Stimulated activated CD4-positive, alpha-beta T cell treated with anti-CD3 and anti-CD28 coated beads, Interleukin-4, amount 100 ng/mL, for 1 hour (primary cell): Measurements from ENCODE around the gene TUBA4B.
A peak's percentile ranks its signal among the peaks of the same experiment; 100 is the strongest.

Experiments used
- DNase-seq: peaks from one replicate; pipeline ENCODE4 v3.0.0-alpha.2; 2020

TUBA4B gene

DNA sequence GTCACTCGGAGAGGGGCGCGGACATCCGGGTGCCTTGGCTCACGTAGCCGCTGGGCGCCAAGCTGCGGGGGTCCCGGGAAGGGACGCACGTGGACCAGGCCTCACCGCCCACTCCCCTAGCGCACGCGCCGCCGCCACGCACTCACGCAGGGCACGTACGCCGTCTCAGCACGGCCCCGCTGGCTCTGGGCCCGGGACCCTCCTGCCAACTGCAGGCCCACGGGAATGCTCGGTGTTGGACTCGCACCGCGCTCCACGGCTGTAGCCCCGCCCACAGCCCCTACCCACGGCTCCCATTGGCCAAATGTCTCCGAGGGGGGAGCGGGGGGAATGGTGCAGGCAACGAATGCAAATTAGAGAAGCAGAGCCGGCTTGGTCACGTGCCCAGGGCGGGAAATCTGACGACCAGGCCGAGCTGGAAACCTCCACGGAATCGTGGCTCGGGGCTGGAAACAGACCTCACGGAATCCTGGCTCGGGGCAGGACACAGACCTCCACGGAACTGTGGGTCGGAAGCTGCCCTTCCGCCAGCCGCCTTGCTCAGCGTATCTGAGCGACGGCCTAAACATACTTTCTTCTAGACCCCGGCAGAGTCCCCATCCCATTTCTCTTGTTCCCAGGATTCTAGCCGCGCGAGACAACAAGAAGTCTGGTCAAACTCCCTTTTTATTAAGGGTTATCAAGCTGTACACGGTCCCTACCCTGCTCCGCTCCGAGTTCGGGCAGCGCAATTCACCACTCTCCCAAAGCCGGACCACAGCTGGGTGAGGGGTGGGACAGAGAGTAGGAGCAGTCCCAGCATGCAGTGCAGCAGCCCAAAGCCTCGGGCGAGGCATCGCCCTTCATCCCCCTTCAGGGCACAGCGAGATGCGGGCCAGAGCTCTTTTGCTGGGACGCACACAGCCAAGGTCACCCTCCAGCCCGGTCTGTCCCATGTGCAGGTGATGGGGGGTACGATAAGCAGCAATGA lies 34.0 kb upstream of the TUBA4B start, which contains the start of gene ABCB6:
ABCB6 (minus strand) TSS at position 227 of the 970 bp plus-strand sequence. CDS start 285 bp downstream, outside the sequence.
- peak; percentile 92 for DNase-seq

DNA sequence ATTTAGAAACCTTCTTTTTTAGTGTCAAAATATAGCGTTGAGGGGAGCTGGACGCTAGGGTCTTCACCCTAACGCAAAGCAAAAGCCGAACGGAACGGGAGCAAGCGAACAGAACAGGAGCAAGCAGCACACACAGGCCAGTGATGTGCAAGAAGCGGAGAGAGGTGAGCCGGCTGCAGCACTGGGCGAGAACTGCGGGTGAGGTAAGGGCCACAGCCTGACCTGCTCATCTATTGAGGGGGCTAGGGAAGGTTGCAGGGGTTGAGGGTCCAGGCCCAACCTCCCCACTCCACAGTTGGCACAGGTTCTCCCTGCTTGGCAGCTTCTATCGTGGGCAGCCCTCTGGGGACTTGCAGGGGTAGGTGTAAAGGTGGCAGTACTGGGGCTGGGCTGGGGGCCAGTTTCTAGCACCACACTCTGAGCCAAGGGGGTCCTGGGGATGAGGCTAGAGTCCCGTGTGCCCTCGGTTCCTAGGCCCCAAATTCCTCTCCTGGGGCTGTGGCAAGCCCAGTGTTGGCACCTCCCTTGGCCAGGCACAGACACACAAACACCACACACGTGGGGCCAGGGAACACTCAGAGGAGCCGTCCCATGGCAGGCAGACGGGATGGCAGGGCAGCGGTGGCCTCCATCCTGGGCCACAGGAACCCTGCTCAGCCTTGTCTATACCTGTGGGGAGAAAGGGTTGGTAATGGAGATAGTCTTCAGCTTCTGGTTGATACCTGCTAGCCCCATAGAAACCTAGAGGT lies 33.1 kb upstream of the TUBA4B start:
- no peak for DNase-seq

DNA sequence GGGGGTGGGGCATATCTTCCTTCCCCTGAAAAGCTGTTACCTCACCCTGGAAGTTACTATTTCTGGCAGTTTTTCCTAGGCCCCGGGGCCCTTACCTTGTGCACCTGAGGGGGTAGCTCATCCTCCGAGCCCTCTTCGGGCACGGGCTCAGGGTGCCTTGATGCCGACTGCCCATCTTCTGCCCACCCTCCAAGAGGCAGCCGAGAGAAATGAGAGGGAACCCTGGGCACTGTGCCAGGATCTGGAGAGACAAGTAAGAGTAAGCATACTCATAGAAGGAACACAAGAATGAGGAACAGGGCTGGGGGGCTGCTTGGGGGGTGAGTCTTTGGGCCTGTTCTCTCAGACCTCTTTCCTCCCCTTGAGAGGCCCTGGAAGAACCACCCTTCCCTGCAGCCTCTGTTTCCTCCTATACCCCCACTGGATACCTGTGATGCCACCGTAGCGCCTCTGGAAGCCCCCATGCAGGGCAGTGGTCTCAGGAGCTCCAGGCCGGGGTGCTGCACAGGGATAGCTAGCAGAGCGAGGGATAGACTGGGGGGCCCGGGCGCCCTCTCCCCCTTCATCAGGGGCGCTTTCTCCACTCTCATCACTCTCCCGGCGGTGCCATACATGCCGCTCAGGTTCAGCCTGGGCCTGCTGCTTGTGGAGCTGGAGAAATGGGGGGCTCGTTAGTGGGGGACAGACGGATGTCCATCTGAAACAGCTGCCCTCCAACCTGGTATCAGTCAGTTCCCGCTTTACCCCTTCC lies 32.2 kb upstream of the TUBA4B start:
- DNase-seq: no peak

DNA sequence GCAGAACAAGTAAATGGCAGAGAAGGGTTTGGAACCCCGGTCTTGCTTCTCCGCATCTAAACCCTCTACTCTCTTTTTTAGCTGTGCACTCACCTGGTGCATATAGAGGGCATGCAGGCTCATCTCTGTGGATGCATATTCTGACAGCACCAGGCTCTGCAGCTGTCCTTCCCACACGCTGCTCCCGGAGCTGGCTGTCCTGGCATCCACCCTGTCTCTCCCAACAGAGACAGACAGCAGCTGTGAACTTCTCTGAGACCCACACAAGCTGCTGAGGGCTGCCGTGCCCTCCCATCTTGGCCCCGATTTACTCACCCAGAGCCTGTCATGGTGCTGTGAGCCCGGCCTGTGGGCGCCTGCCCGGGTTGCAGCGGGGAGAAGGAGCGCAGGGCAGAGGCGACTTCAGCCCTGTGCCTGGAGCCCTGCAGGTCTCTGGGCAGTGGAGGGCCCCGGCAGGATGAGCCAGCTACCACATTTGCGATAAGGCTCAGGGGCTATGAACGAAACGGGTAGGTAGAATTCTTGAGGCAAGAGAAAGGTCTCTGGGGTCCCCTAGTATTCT lies 31.0 kb upstream of the TUBA4B start:
- no peak for DNase-seq

DNA sequence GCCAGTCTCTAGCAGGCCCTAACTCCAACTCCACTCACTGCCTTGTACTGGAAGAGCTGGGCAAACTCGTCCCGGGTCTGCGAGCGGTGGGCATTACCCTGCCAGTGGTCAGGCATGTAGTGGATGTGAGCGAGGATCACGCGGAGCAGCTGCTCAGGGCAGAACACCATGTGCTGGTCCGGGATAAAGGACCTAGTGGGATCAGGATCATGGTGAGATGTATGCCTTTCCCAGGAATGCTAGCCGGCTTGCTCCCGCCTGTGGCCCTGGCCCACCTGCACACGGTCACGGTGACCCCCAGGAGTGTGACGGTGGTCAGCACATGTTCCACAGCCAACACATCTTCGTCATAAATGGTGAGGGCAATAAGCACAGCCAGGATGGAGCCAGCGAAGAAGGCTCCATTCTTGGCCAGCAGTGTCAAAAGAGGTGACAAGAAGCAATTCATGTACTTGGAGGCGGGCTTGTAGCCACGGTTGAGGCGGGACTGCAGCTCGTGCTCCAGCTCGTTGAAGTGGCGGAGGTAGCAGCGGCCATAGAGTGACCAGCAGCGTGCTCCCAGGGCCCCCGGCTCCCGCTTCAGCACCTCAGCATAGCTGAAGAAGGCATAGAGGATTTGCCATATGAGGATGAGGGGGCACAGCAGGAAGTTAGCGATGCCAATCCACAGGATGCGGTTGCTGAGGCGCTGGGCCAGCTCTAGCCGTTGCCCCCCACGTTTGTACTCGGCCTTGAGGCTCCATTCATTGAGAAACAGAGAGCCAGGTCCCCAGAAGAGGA lies 29.0 kb upstream of the TUBA4B start:
- no peak for DNase-seq

DNA sequence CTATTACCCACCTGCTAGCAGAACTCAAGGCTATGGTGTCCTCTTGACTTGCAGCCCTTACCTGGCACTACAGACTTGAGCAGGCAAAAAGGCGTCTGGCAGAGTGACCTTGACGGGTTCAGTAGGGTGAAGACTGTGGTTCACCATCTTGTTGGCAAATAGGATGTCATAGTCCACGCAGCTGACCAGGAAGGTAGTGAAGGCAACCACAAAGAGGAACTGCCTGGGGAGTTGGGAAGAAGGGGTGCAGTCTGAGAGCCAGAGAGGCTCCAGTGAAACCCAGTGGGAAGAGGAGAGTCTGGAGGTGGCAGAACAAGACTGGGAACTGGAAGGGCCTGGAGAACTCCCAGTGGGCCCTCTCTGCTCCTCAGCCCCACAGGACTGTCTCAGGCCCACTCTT lies 27.7 kb upstream of the TUBA4B start:
- DNase-seq: no peak

DNA sequence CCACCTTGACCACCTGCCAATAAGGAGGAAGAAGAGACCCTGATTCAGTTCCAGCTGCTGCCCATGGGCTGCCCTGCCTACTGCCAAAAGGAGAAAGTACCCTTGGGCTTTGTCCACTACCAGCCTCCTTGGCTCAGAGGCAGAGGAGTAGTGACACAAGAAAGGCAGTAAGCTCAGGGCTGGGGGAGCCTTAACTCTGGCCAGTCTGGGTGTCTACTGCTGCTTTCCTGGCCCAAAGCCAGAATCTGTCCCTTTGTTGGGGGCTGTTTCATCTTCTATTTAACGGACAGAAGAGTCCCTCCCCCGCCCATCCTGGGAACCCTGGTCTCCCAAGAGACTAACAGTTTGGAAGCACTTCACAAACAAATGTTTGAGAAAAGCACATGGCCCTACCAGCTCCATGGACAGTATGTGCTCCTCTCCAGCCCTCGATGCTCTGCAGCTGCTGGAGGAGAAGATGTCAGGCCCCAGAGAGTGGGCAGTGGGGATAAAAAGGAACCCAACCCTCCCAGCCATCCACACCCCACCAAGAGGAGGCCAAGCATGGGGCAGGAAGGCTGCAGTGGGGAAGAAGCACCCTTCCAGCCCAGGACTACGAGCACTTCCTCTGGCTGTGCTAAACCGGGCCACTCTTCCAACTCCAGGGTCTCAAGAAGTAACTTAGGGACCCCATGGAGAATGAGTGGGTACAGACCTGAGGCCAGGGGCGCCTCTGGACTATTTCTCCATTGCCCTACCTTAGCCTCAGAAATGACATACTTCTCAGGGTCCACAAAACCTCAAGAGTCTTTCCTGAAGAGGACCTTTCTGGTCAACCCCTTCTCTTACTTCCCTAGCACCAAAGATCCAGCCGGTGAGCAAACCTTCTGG lies 24.8 kb upstream of the TUBA4B start:
- no peak for DNase-seq

DNA sequence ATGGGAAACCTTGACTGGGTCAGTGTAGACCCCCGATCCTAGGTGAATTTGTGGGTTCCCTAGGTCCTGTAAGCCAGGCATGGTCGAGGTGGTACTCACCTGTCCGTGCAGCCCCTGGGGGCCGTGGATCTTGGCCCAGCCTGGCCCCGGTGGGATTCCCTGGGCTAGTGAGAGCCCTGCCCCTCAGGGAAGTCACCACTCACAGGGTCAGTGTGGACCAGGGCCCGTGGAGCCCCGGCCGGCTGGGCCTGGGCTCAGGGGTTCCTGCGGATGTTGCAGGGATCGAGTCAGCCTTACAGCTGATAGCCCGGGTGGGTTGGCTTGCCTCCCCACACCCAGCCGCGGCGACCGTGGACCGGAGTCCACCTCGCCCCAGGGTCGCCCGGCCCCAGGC lies 24.1 kb upstream of the TUBA4B start:
- DNase-seq: no peak

DNA sequence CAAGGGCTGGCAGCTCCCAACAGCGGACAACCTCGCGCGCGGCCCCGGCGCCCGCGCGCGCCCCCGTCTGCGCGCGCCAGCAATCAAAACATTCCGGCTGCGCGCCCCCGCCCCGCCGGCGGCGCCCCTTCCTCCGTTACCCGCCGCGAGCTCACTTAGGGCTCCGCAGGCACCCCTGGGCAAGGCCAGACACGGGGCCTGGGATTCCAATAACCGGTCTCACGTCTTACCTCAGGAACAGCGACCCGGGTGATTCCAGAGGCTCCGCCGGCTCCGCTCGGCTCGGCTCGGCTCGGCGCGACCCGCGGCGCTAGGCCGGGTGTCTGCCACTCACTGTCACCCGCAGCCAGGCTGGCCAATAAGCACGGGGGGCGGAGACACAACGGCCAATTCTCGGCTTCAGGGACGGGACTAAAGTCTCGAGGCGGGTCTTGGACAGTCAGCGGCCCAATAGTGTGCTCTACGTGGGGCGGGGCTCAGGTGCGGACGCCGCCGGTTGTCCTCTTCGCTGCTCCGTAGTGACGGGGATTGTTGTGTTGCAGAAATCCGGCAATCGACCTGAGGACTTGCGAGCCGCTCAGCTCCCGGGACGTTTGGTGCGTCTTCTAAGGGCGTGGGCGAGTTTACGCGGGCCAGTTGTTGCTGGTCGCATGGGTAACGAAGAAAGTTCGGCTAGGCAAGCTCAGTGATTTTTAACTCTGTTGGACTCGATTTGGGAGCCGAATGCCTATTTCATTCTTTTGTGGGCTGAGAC lies 23.6 kb upstream of the TUBA4B start, which contains the start of the genes ANKZF1 and ATG9A:
ANKZF1 (plus strand) TSS at position 502 of the 754 bp plus-strand sequence. CDS start 452 bp downstream, outside the sequence.
ATG9A (minus strand) TSS at position 332 of the 754 bp plus-strand sequence. CDS start 1,612 bp downstream, outside the sequence.
- peak; percentile 97 for DNase-seq

DNA sequence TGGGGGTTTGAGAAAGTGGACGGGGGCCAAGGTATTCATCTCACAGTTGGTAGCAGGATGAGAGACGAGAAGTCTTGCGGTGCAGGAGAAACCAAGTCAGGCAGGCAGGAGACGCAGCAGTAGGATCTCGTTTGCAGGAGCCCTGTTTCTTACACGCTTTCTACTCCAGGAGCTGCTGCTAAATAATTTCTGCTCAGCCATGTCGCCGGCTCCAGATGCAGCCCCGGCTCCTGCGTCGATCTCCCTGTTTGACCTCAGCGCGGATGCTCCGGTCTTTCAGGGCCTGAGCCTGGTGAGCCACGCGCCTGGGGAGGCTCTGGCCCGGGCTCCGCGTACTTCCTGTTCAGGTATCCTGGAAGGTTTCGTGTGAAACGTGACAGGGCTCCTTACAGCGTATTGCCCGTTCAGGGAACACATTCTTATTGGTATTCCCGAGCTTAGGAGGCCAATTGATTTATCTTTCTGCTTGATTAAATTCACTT lies 22.9 kb upstream of the TUBA4B start:
- peak; percentile 49 for DNase-seq

DNA sequence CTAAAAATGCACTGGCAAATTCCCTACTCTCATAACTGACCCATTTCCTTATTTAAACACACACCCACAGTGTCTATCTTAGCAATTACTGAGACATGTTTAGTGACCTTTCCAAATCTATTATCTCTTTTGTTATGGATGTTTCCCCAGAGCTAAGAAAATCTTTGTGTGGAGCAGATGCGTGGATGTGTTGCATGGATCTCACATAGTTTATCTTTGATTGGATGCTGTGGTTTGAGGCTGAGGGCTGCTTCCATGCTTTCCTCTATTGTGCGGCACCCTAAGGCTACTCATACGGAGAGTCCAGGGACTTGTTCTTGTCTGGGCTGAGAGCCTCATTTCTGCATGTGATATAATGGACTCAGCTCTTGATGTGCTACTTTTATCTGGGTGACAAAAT lies 18.7 kb upstream of the TUBA4B start:
- DNase-seq: no peak

DNA sequence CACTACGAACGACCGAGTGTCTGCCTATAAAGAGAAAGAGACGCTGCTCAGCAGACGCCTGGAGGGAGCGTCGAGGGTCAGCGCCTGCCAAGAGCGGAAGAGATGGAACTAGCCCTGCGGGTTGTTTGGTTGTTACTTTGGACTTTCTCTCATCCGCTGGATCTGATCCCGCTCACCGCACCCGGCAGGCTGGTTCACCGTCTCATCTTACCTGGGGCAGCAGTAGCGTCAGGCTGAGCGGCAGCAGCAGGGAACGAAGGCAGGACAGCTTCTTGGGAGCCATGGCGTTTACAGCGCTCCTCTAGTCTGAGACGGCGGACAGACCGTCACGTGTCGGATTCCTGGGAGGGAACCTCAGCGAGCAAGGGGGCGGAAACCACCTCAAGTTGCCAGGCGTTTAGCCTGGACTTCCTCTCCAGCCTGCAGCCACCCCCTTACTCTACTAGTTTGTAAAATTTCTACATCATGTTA lies 9.7 kb upstream of the TUBA4B start:
- DNase-seq: no peak

DNA sequence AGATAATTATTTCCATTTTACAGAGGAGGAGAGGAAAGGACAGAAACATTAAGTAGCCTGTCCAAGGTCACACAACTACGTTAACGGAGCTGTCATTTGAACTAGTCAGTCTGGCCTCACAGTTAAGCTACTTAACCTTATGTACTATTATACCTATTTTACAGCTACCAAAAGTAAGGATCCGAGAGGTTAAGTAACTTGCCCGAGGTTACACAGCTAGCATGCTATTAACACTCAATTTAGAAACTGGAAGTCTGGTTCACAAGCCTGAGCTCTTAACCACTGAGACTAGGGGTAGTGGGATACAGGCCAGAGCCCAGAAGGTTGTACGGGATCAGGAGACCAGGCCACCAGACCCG lies 8.3 kb upstream of the TUBA4B start:
- no peak for DNase-seq

DNA sequence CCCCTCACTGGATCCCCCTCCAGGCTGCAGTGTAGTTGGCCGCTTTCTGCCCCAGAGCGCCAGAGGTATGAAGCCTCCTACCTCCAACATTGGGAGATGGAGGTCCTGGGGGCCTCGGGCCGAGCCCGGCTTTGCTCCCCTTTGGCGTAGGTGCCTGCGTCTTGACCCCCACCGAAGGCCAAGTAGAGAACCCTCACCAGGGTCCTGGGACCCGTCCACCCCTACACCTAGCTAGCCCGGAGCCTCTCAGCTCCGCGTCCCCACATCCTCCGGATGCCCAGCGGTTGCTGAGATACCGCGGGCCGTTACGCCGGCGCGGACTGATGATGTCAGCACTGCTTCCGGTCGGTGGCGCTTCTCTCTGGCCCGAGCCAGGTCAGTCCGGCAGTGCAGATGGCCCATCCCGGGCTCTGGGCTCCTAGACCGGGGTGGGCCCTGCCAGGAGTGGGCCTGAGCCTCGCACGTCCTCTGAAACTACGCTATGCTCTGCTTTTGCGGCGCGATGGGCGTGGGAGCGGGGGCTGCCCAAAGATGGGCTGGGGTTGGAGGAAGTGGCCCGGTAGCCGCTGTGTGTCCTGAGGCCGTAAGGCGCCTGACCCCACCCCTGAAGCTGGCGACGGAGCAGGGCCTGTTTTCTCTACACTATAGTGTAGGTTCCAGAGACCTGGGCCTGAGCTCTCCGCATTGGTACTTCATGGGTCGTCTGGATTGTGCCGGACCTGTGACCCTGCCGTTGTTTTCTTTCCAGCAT lies 7.7 kb upstream of the TUBA4B start, which contains the start of the genes GLB1L and STK16:
GLB1L (minus strand) TSS at position 297 of the 751 bp plus-strand sequence. CDS start 1,871 bp downstream, outside the sequence.
STK16 (plus strand) TSS at position 332 of the 751 bp plus-strand sequence. CDS start 521 bp downstream, outside the sequence.
- peak; percentile 89 for DNase-seq

DNA sequence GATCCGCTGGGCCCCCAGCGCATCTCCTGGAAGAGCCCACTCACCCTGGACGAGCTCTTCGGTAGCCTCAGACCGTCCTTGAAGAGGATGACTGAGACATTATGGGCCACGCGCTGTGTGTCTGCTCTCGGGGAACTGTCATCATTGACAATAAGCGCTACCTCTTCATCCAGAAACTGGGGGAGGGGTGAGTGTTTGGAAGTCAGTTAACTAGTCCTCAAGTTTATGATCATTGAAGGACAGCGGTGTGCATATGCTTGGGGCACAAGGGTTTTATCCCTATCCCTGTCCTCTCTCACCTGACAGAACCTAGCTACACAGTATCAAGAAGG lies 7.2 kb upstream of the TUBA4B start:
- DNase-seq: no peak

DNA sequence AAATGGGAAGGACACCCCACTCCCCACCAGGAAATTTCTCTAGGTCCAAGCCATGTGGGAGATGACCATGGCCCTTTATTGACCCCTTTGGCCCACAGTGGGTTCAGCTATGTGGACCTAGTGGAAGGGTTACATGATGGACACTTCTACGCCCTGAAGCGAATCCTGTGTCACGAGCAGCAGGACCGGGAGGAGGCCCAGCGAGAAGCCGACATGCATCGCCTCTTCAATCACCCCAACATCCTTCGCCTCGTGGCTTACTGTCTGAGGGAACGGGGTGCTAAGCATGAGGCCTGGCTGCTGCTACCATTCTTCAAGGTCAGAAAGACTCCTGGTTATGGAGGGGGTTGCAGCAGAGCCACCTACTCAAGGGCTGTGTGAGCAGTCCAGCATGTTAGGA lies 6.5 kb upstream of the TUBA4B start:
- no peak for DNase-seq

DNA sequence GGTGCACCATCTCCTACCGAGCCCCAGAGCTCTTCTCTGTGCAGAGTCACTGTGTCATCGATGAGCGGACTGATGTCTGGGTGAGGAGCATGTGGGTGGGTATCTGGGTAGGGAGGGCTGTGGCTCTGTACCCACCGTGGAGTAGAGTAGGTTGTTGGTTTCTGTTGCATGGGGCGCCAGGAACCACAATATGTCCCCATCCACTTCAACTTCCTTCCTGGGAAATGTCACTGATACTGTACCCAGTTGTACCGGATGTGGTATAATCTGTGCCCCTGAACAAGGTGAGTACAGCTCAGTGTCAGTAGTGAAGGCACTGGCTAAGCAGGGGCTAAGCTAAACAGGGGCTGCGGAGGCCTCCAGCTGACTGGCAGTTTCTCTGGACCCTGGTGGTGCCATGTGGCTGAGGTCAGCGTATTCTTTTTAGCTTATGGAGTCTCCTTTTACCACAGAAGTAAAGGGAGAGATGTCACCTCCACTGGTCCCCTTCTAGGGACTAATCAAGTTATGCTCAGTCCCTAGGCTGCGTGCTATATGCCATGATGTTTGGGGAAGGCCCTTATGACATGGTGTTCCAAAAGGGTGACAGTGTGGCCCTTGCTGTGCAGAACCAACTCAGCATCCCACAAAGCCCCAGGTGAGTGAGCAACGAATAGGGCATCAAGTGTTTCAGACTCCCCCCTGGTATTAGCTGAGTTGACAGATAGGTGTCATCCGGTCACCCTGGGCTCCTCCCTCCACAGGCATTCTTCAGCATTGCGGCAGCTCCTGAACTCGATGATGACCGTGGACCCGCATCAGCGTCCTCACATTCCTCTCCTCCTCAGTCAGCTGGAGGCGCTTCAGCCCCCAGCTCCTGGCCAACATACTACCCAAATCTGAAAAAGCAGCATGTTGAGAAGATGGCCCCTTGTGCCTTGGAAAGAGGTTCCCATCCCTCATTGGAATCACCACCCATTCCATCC lies 5.1 kb upstream of the TUBA4B start:
- peak; percentile 61 for DNase-seq

DNA sequence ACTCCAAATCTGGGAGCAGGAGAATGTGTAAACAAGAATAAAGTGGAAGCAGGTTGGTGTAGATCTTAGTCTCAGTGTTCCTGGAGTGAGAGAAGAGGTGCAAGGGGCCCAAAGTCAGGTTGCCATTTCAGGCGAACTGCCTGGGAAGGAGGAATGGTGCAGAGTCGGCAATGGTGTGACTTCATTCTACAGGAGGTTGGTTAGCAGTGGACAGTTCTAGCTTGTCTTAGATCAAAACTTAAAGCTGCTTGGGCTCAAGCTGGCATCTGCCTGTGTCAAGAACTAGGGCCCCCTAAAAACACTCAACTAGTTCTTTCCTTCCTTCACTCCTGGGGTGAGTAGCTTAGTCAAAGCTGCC lies 4.2 kb upstream of the TUBA4B start:
- DNase-seq: no peak
